ENCODE results near the gene ARHGAP22. TPM values are rescaled to one million over a fixed set of nuclear protein-coding genes. Genes with fewer than 3 reads are reported as not detected.

ARHGAP22 gene
- polyA plus RNA-seq, 3 donors, result 1.5 to 7.8 (median 1.9) TPM

DNA sequence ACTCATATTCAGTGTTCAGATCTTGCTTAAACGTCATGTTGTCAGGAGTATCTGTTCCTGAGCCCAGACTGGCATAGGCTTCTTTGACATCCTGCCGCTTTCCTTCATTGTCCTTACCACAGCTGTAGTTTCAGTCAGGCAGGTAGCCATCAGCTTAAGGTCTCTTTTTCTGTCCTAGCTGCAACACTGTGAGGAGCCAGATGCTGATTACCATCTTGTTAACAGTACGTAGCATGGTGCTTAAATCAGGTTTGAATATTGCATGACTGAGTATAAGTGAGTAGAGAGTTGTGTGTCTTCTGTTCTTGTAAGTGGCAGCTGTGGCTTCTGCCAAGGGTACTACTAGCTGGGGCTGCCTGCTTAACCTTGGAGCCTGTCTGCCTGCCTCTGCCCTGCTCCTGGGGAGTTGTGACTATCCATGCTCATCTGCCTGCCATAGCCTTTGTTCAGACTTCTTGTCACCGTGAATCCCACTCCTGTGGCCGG, 205.8 kb downstream of the ARHGAP22 start:
- Histone ChIP-seq H3K79me2 (ENCODE audit: insufficient read depth, low read length) (peaks cover 5% of the 10 kb centered on the region), H4K20me1 (ENCODE audit: insufficient read depth, low read length) (peaks cover 22% of the 10 kb centered on the region), H2AFZ (ENCODE audit: insufficient read depth, low read depth, low read length, poor library complexity, severe bottlenecking) (no peak overlapping the region), H3K27ac (ENCODE audit: low read depth in 1 of 2, low read length in 2 of 2) (no peak overlapping the region), H3K9me3 (replicated peaks in 1 of 2; ENCODE audit: control insufficient read depth in 1 of 2, insufficient read depth in 1 of 2, low read length in 2 of 2) (no peaks in the 10 kb centered on the region), H3K4me2 (replicated peaks; ENCODE audit: extremely low read depth, low read length, poor library complexity, severe bottlenecking) (no peak overlapping the region), H3K27me3 (ENCODE audit: control insufficient read depth in 2 of 2, insufficient read depth in 2 of 2, low read length in 2 of 2) (no peaks in the 10 kb centered on the region), H3K4me3 (replicated peaks in 1 of 3; ENCODE audit: low read depth in 2 of 3, low read length in 3 of 3) (no peak overlapping the region), H3K4me1 (ENCODE audit: control insufficient read depth in 1 of 2, insufficient read depth in 2 of 2, low read length in 2 of 2) (peaks cover 0 to under 1% of the 10 kb centered on the region in 2 donors), H3K9ac (ENCODE audit: insufficient read depth, low read length, poor library complexity, severe bottlenecking) (no peak overlapping the region), H3K36me3 (replicated peaks in 1 of 2; ENCODE audit: control insufficient read depth in 1 of 2, insufficient read depth in 2 of 2, low read length in 2 of 2) (no peaks in the 10 kb centered on the region)
- intact Hi-C loops (cut with micrococcal nuclease), result no loop called here
- H3K9me3 Mint-ChIP-seq, result no peaks in the 10 kb centered on the region
- no peak for TF ChIP-seq CTCF (IDR thresholded peaks at IDR 0.05)
- no peak overlapping the region for H3K27ac Mint-ChIP-seq
- DNase-seq, result no peak
- no peaks in the 10 kb centered on the region for H3K36me3 Mint-ChIP-seq
- H3K4me3 Mint-ChIP-seq, result no peak overlapping the region
- peaks cover 0 to 4% (median 0%) of the 10 kb centered on the region in 3 donors for H3K27me3 Mint-ChIP-seq (ENCODE audit: low read depth in 3 of 3)
- 89% methylated on average over 5 of the region's 5 CpGs for WGBS (ENCODE audit: insufficient coverage)
- H3K4me1 Mint-ChIP-seq, result peaks cover 1% of the 10 kb centered on the region

GRCh38 chr10:48398261-48398660, 206.6 kb downstream of the ARHGAP22 start:
- TF ChIP-seq CTCF (IDR thresholded peaks at IDR 0.05), result no peak
- DNase-seq, result no peak
- no CpG with 5 or more reads among the region's 4 CpGs for WGBS (ENCODE audit: insufficient coverage)
- no peaks in the 10 kb centered on the region for H3K27me3 ChIP-seq (ENCODE audit: control insufficient read depth in 2 of 2, insufficient read depth in 2 of 2, low read length in 2 of 2)
- no peaks in the 10 kb centered on the region for H3K4me1 ChIP-seq (ENCODE audit: control insufficient read depth in 1 of 2, insufficient read depth in 2 of 2, low read length in 2 of 2)
- no peak overlapping the region for H3K4me3 ChIP-seq (replicated peaks in 1 of 3; ENCODE audit: low read depth in 2 of 3, low read length in 3 of 3)
- no peaks in the 10 kb centered on the region for H3K36me3 ChIP-seq (replicated peaks in 1 of 2; ENCODE audit: control insufficient read depth in 1 of 2, insufficient read depth in 2 of 2, low read length in 2 of 2)
- intact Hi-C loops (cut with micrococcal nuclease), result no loop called here
- Mint-ChIP-seq H3K36me3 (no peaks in the 10 kb centered on the region), H3K4me1 (peaks cover 1% of the 10 kb centered on the region), H3K4me3 (no peak overlapping the region), H3K27ac (no peak overlapping the region), H3K9me3 (no peaks in the 10 kb centered on the region), H3K27me3 (ENCODE audit: low read depth in 3 of 3) (peaks cover 0 to 4% (median 0%) of the 10 kb centered on the region in 3 donors)
- peaks cover 22% of the 10 kb centered on the region for H4K20me1 ChIP-seq (ENCODE audit: insufficient read depth, low read length)
- H3K27ac ChIP-seq (ENCODE audit: low read depth in 1 of 2, low read length in 2 of 2), result no peak overlapping the region
- no peak overlapping the region for H3K9ac ChIP-seq (ENCODE audit: insufficient read depth, low read length, poor library complexity, severe bottlenecking)
- H3K4me2 ChIP-seq (replicated peaks; ENCODE audit: extremely low read depth, low read length, poor library complexity, severe bottlenecking), result no peak overlapping the region
- no peaks in the 10 kb centered on the region for H3K9me3 ChIP-seq (replicated peaks in 1 of 2; ENCODE audit: control insufficient read depth in 1 of 2, insufficient read depth in 1 of 2, low read length in 2 of 2)
- H2AFZ ChIP-seq (ENCODE audit: insufficient read depth, low read depth, low read length, poor library complexity, severe bottlenecking), result no peak overlapping the region
- peaks cover 5% of the 10 kb centered on the region for H3K79me2 ChIP-seq (ENCODE audit: insufficient read depth, low read length)

Small RNAs within 50 kb of the gene (small RNA-seq; reads per million reads assigned to genes)
- gene AC016397.1 (ENCODE audit: insufficient read length, low read depth), result not detected

Other genes starting within 250 kb of the ARHGAP22 start
- 10 to 100 TPM in 1 of 3 donors, 1 to 10 TPM in 2; 7.5 to 36.1 (median 9.8) TPM for gene WDFY4, start 79.8 kb upstream of the ARHGAP22 start, polyA plus RNA-seq

Measured in CD14-positive monocyte (primary cell).